Measurements from ENCODE around the gene S100A1.
A peak's percentile ranks its signal among the peaks of the same experiment; 100 is the strongest.
"Not testable (repeated sequence)": the region's sequence is repeated elsewhere in the genome, so short reads cannot be mapped to it uniquely, and the experiment has no call there.

Gene S100A1

GRCh38 chr1:153658400-153659174 lies 30.4 kb downstream of the S100A1 start, which contains the start of gene SNAPIN:
SNAPIN (plus strand) TSS chr1:153658703; CDS start chr1:153658744, 41 bp downstream.
- DNase-seq (ENCODE audit: low read depth), result no peak

- DNase-seq (ENCODE audit: low read depth), result no peak
These were observed 30.9 kb downstream of the S100A1 start for GRCh38 chr1:153659175-153659534.

- no peak for DNase-seq (ENCODE audit: low read depth)
These were observed 31.4 kb downstream of the S100A1 start for GRCh38 chr1:153659656-153660055.

- no peak for DNase-seq (ENCODE audit: low read depth)
These were observed 33.0 kb downstream of the S100A1 start for GRCh38 chr1:153661111-153661708.

- no peak for DNase-seq (ENCODE audit: low read depth)
These were observed 34.0 kb downstream of the S100A1 start for GRCh38 chr1:153662269-153662668.

GRCh38 chr1:153663211-153663610 lies 35.0 kb downstream of the S100A1 start:
- DNase-seq (ENCODE audit: low read depth), result no peak

- DNase-seq (ENCODE audit: low read depth), result no peak
These were observed 39.2 kb downstream of the S100A1 start for GRCh38 chr1:153667439-153667838.

GRCh38 chr1:153668672-153669071 lies 40.4 kb downstream of the S100A1 start:
- DNase-seq (ENCODE audit: low read depth), result not testable (repeated sequence)

- no peak for DNase-seq (ENCODE audit: low read depth)
These were observed 41.4 kb downstream of the S100A1 start for GRCh38 chr1:153669606-153670005.

- DNase-seq (ENCODE audit: low read depth), result no peak
These were observed 42.1 kb downstream of the S100A1 start for GRCh38 chr1:153670257-153670858.

- peak; percentile 99 for DNase-seq (ENCODE audit: low read depth)
These were observed 42.8 kb downstream of the S100A1 start, which contains the start of gene ILF2 for GRCh38 chr1:153670859-153671627. ILF2 (minus strand) TSS chr1:153670993; CDS start chr1:153670922, 71 bp downstream.

- not testable (repeated sequence) for DNase-seq (ENCODE audit: low read depth)
These were observed 43.6 kb downstream of the S100A1 start for GRCh38 chr1:153671628-153672353.

- DNase-seq (ENCODE audit: low read depth), result no peak
These were observed 45.3 kb downstream of the S100A1 start for GRCh38 chr1:153673511-153673910.

GRCh38 chr1:153677718-153678518 lies 49.7 kb downstream of the S100A1 start:
- no peak for DNase-seq (ENCODE audit: low read depth)

GRCh38 chr1:153678519-153679336 lies 50.5 kb downstream of the S100A1 start, which contains the start of gene NPR1:
NPR1 (plus strand) TSS chr1:153678688; CDS start chr1:153679109, 421 bp downstream.
- no peak for DNase-seq (ENCODE audit: low read depth)

- no peak for DNase-seq (ENCODE audit: low read depth)
These were observed 51.3 kb downstream of the S100A1 start for GRCh38 chr1:153679337-153680119.

- DNase-seq (ENCODE audit: low read depth), result no peak
These were observed 51.8 kb downstream of the S100A1 start for GRCh38 chr1:153680120-153680403.
